GM10266 (cell line): ENCODE measurements around the gene HNMT.

Experiments used
- DNase-seq: peaks from one replicate; pipeline ENCODE4 v3.0.0; 2012; ENCODE audit errors: extremely low spot score
- TF ChIP-seq, protein P1 (sequence below): IDR thresholded peaks from 2 replicates; pipeline ENCODE4 v1.5.1; 2012; ENCODE audit warnings: mild to moderate bottlenecking, low read depth; ENCODE audit not compliant: control insufficient read depth, insufficient read depth; ENCODE audit errors: missing control alignments

The HNMT gene

DNA sequence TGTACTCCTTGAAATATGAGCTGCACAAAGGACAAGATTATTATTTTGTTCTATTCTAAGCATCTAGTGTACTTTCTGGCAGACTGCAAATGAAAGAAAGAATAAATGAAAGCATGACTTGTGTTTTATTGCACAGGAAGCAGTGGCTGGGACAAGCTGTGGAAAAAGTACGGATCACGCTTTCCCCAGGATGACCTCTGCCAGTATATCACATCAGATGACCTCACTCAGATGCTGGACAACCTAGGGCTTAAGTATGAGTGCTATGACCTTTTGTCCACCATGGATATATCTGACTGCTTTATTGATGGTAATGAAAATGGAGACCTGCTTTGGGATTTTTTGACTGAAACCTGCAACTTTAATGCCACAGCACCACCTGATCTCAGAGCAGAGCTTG, 49.4 kb downstream of the HNMT start:
- no peak for DNase-seq
- TF ChIP-seq, protein P1, sequence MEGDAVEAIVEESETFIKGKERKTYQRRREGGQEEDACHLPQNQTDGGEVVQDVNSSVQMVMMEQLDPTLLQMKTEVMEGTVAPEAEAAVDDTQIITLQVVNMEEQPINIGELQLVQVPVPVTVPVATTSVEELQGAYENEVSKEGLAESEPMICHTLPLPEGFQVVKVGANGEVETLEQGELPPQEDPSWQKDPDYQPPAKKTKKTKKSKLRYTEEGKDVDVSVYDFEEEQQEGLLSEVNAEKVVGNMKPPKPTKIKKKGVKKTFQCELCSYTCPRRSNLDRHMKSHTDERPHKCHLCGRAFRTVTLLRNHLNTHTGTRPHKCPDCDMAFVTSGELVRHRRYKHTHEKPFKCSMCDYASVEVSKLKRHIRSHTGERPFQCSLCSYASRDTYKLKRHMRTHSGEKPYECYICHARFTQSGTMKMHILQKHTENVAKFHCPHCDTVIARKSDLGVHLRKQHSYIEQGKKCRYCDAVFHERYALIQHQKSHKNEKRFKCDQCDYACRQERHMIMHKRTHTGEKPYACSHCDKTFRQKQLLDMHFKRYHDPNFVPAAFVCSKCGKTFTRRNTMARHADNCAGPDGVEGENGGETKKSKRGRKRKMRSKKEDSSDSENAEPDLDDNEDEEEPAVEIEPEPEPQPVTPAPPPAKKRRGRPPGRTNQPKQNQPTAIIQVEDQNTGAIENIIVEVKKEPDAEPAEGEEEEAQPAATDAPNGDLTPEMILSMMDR, result no peak

DNA sequence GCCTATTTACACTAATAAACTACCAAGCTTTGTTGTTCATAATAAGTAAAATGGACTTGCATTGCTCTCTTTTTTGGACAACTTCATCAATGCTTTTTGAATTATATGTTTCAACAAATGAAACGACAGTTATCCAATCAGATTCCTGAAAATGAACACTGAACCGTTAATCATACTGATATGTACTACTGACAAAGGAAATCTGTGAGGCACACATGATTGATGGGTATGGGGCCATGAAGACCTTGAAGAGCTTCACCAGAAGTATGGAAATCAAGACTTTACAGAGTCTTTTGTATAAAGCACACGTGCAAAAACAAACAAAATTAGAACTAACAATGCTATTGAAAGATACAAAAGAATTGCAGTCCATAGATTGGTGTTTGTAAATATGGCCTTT, 51.2 kb downstream of the HNMT start:
- DNase-seq, result no peak
- TF ChIP-seq, protein P1, result no peak

DNA sequence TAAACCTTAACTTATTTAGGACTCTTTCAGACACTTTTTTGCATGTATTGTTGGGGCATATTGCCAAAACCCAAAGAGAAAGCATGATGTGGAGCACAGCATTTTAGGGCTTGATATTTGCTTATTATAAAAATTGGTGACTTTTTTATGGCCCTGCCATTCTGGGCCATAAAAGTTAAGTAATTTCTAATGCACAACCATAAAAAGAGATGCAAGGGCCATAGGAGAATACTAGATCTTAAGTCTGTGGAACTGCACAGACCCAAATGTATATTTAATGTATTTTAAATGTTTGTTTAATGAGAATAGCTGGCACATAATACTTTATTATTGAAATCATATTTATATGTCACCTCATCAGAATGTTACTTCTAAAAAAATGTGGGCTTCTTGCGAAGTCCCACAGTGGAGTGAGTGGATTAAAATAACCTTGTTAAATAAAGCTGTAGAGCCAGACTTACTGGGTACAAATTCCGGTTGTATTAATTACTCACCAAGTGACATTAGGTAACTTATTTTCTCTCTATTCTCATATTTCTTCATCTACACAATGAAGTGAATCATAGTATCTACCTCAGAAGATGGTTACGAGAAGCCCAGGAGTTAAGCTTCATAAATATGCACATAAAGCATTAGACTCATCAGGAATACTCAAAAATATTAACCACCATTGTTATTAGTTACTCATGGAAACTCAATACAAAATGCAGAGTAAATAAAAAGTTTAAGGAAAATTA, 52.2 kb downstream of the HNMT start:
- TF ChIP-seq, protein P1, result no peak
- DNase-seq, result no peak

DNA sequence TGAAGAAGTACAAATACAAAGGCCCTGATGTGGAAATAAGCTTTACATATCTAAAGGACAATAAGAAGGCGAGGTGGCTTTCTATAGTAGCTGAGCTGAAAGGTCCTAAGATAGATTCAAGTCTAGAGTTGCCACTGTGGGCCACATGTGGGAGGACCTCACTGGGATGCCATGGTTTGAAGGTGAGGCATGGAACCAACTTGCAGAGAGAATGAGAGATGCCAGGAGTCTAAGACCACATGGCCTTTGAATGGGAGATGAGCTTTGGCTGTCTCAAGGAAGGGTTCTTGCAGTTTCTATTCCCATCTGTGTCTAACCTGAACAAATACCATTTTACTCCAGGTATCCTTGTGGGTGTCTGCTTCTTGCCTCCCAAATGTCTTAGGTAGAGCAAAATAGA, 53.6 kb downstream of the HNMT start:
- TF ChIP-seq, protein P1, result no peak
- DNase-seq, result no peak

DNA sequence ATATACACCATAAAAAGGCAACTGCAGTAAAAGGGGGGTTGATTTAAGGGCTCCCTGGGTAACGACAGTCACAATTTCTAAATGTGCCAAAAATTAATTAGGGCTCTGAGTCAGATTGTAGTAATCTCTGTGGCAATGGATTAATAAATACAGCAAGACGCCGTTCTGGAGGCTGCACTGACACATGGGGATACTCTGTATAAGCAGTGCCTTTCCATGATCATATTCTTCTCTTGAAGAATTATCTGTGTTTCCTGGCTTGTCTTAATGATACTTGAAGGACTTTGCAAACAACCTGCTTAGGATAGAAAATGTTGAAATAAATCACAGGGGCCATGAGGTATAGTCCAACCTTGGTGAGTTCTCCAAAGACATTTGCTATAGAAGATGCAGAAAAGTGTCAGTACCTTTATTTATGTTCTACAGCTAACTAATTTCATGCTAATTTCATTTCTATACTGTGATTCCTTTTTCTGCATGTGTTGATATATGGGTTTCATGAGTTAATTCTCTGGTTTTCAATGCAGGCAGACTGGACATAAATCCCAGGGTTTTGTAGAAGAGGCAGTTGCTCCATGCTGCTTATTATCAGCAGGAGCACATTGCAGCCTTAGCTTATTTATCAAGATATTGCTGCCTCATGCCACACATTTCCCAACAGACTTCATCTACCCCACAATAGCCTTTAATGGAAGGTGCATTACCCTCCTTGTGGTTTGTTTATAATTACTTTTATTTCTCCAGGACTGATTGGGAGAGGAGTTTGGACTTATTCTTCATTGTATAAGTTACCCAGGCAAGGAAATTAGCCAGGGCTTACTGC, 54.8 kb downstream of the HNMT start:
- TF ChIP-seq, protein P1, result no peak
- DNase-seq, result no peak

DNA sequence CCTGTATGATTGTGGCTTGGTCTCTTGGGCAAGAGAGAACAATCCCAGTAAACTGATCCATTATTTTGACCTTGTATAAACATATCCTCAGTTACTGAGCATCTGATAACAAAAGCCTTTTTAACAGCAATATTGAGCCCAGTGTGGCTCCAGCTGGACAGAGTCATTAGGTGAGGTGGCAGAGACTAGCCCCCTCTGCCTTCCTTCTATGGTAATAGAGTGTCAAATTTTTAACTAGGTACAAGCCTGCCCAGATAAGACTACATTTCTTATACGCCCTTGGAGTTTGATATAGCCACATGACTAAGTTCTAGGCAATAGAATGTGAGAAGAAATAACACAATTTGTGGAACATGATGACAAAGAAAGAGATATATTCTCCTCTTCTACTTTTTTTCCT, 56.2 kb downstream of the HNMT start:
- TF ChIP-seq, protein P1, result no peak

DNA sequence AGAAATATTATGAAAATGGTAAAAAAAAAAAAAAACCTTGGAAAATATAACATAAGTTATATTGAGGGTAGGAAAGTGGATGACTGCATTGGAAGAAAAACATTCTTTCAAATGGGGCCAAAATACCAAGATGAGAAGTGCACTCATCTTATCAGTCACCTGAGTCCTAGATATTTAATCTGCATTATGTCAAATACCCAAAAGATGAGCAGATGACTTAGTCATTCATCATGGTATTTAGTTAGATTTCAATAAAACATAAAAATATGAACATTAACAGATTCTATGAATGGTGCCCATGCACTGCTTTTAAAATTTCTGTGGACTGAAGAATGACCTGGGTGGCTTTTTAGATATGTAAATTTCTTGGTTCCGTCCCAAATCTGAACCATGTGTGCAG, 56.9 kb downstream of the HNMT start:
- no peak for DNase-seq
- TF ChIP-seq, protein P1, result no peak

More for the DNA sequence above, 56.2 kb downstream of the HNMT start:
- DNase-seq, result no peak
